H9 (cell line): ENCODE measurements around the gene ENKUR. TPM values are rescaled to one million over a fixed set of nuclear protein-coding genes. Genes with fewer than 3 reads are reported as not detected.

Experiments
- DNase-seq: peaks from one replicate; pipeline ENCODE4 v3.0.0-alpha.2; 2017
- H2AFZ ChIP-seq: one replicate; pipeline ENCODE4 v1.6.1; 2013; ENCODE audit warnings: mild to moderate bottlenecking, low read length, control low read depth, moderate library complexity
- H2AK5ac ChIP-seq: 2 replicates; pipeline ENCODE4 v1.6.1; 2013; ENCODE audit warnings: low read length, control low read depth, mixed read lengths; ENCODE audit not compliant: insufficient read length
- H2BK120ac ChIP-seq: one replicate; pipeline ENCODE4 v1.6.1; 2013; ENCODE audit warnings: low read depth, mild to moderate bottlenecking, low read length, control low read depth, inconsistent platforms; ENCODE audit not compliant: poor library complexity, severe bottlenecking
- H2BK12ac ChIP-seq: 2 replicates; pipeline ENCODE4 v1.6.1; 2013; ENCODE audit warnings: low read length, control low read depth, mixed read lengths, low read depth; ENCODE audit not compliant: insufficient read length
- H2BK15ac ChIP-seq: 2 replicates; pipeline ENCODE4 v1.6.1; 2013; ENCODE audit warnings: low read depth, low read length, control low read depth
- H2BK20ac ChIP-seq: one replicate; pipeline ENCODE4 v1.6.1; 2013; ENCODE audit warnings: low read depth, mild to moderate bottlenecking, low read length, control low read depth, inconsistent platforms; ENCODE audit not compliant: poor library complexity, severe bottlenecking
- H2BK5ac ChIP-seq: 2 replicates; pipeline ENCODE4 v1.6.1; 2013; ENCODE audit warnings: low read length, control low read depth, mixed read lengths; ENCODE audit not compliant: insufficient read length
- H3K14ac ChIP-seq: 2 replicates; pipeline ENCODE4 v1.6.1; 2013; ENCODE audit warnings: low read length, control low read depth; ENCODE audit not compliant: insufficient read depth
- H3K18ac ChIP-seq: 2 replicates; pipeline ENCODE4 v1.6.1; 2013; ENCODE audit warnings: low read depth, mild to moderate bottlenecking, mixed read lengths, low read length, control low read depth; ENCODE audit not compliant: insufficient read length
- H3K23ac ChIP-seq: 2 replicates; pipeline ENCODE4 v1.6.1; 2013; ENCODE audit warnings: low read length, control low read depth, mixed read lengths, low read depth; ENCODE audit not compliant: insufficient read length
- H3K23me2 ChIP-seq: 2 replicates; pipeline ENCODE4 v1.6.1; 2013; ENCODE audit warnings: low read depth, mild to moderate bottlenecking, mixed read lengths, low read length, control low read depth; ENCODE audit not compliant: insufficient read length, poor library complexity, severe bottlenecking
- H3K27ac ChIP-seq: 2 replicates; pipeline ENCODE4 v1.5.1; 2013; ENCODE audit warnings: low read length, control low read depth, mixed read lengths, low read depth; ENCODE audit not compliant: insufficient read length
- H3K27me3 ChIP-seq: 2 replicates; pipeline ENCODE4 v1.6.1; 2013; ENCODE audit warnings: low read length, control low read depth, inconsistent platforms; ENCODE audit not compliant: insufficient read depth
- H3K4ac ChIP-seq: 2 replicates; pipeline ENCODE4 v1.6.1; 2013; ENCODE audit warnings: low read depth, mild to moderate bottlenecking, control low read depth, inconsistent platforms, low read length, moderate library complexity
- H3K4me1 ChIP-seq: 2 replicates; pipeline ENCODE4 v1.6.1; 2013; ENCODE audit warnings: low read length, control low read depth, inconsistent platforms; ENCODE audit not compliant: insufficient read depth
- H3K4me2 ChIP-seq: 2 replicates; pipeline ENCODE4 v1.6.1; 2013; ENCODE audit warnings: low read length, control low read depth, mixed read lengths; ENCODE audit not compliant: insufficient read length, insufficient read depth
- H3K56ac ChIP-seq: 2 replicates; pipeline ENCODE4 v1.6.1; 2013; ENCODE audit warnings: low read depth, mild to moderate bottlenecking, mixed read lengths, low read length, control low read depth; ENCODE audit not compliant: insufficient read length
- H3K79me1 ChIP-seq: 2 replicates; pipeline ENCODE4 v1.6.1; 2013; ENCODE audit warnings: low read depth, mild to moderate bottlenecking, moderate library complexity, low read length, control low read depth, inconsistent platforms; ENCODE audit not compliant: insufficient read depth, poor library complexity, severe bottlenecking
- H3K79me2 ChIP-seq: 2 replicates; pipeline ENCODE4 v1.6.1; 2013; ENCODE audit warnings: low read length, control low read depth, inconsistent platforms; ENCODE audit not compliant: insufficient read depth
- H3K9ac ChIP-seq: 2 replicates; pipeline ENCODE4 v1.6.1; 2013; ENCODE audit warnings: low read length, control low read depth, mixed read lengths; ENCODE audit not compliant: insufficient read length; ENCODE audit errors: extremely low read depth
- H3K9me3 ChIP-seq: one replicate; pipeline ENCODE4 v1.6.1; 2013; ENCODE audit warnings: low read depth, low read length, inconsistent platforms; ENCODE audit not compliant: control insufficient read depth
- H3T11ph ChIP-seq: one replicate; pipeline ENCODE4 v1.6.1; 2013; ENCODE audit warnings: mild to moderate bottlenecking, low read length, control low read depth, inconsistent platforms
- H4K20me1 ChIP-seq: one replicate; pipeline ENCODE4 v1.6.1; 2013; ENCODE audit not compliant: control insufficient read depth, insufficient read length, insufficient read depth
- H4K5ac ChIP-seq: 2 replicates; pipeline ENCODE4 v1.6.1; 2013; ENCODE audit warnings: low read depth, mild to moderate bottlenecking, mixed read lengths, low read length, control low read depth; ENCODE audit not compliant: insufficient read length
- H4K8ac ChIP-seq: replicated peaks from 2 replicates; pipeline ENCODE4 v1.6.1; 2013; ENCODE audit warnings: low read length, control low read depth, mixed read lengths, low read depth; ENCODE audit not compliant: insufficient read length
- H4K91ac ChIP-seq: 2 replicates; pipeline ENCODE4 v1.6.1; 2013; ENCODE audit warnings: low read depth, mild to moderate bottlenecking, moderate library complexity, mixed read lengths, low read length, control low read depth; ENCODE audit not compliant: insufficient read length
- H3K27ac Mint-ChIP-seq, 3 experiments: 2 replicates in 2 of 3; 3 replicates in 1 of 3; pipeline ENCODE4 v1.8.0; 2020 to 2021; ENCODE audit warnings: mixed read lengths in 3 of 3, mild to moderate bottlenecking in 1 of 3, moderate library complexity in 1 of 3
- H3K27me3 Mint-ChIP-seq: 2 replicates; pipeline ENCODE4 v1.8.0; 2021; ENCODE audit warnings: low read depth, mild to moderate bottlenecking, moderate library complexity, mixed read lengths
- H3K36me3 Mint-ChIP-seq, 3 experiments: 2 replicates in 2 of 3; 3 replicates in 1 of 3; pipeline ENCODE4 v1.8.0; 2020 to 2021; ENCODE audit warnings: low read depth in 3 of 3, mixed read lengths in 3 of 3; ENCODE audit not compliant: insufficient read depth in 1 of 3
- H3K4me1 Mint-ChIP-seq, 2 experiments: 2 replicates each; pipeline ENCODE4 v1.8.0; 2020; ENCODE audit warnings: mixed read lengths in 2 of 2
- H3K4me3 Mint-ChIP-seq, 2 experiments: 2 replicates in 1 of 2; 3 replicates in 1 of 2; pipeline ENCODE4 v1.8.0; 2020 to 2021; ENCODE audit warnings: mild to moderate bottlenecking in 2 of 2, mixed read lengths in 2 of 2, moderate library complexity in 1 of 2
- H3K9me3 Mint-ChIP-seq, 2 experiments: 2 replicates in 1 of 2; 3 replicates in 1 of 2; pipeline ENCODE4 v1.8.0; 2020; ENCODE audit warnings: mild to moderate bottlenecking in 2 of 2, mixed read lengths in 2 of 2, moderate library complexity in 1 of 2
- WGBS: extraction: QIAGEN DNeasy Blood & Tissue Kit; methylation state at CpG from one replicate; pipeline ENCODE4 v1.1.7; 2013; ENCODE audit warnings: missing lambda C conversion rate, low lambda C conversion rate, mixed read lengths; ENCODE audit not compliant: insufficient read length; ENCODE audit errors: extremely low coverage; 5-methylcytosine and 5-hydroxymethylcytosine counted together
- total RNA-seq: library from RNA; stranded (reverse); gene quantifications from 2 replicates; pipeline ENCODE4 v1.2.1, GENCODE V29; 2021
- TF ChIP-seq, protein P1 (sequence below): fragments of 200-600 bp; sonication (generic); conservative IDR thresholded peaks from 3 replicates; pipeline ENCODE4 v1.8.0; 2021; ENCODE audit warnings: antibody characterized with exemption, mild to moderate bottlenecking

ENKUR gene
- total RNA-seq, 1 experiment from 2014 or later: not detected

GRCh38 chr10:24965051-24965450 lies 50.9 kb downstream of the ENKUR start:
- H2BK12ac ChIP-seq: no peak overlapping the region

More at GRCh38 chr10:24965051-24965450, 50.9 kb downstream of the ENKUR start:
- H4K20me1 ChIP-seq: no peaks in the 10 kb centered on the region
- no peak for DNase-seq
- H3K14ac ChIP-seq: no peak overlapping the region
- no peak overlapping the region for H3K18ac ChIP-seq
- Mint-ChIP-seq H3K27me3 (no peaks in the 10 kb centered on the region), H3K27ac (no peak overlapping the region), H3K4me1 (peaks cover 0 to under 1% of the 10 kb centered on the region in 2 experiments; a peak in 3 of 4 replicates), H3K4me3 (no peak overlapping the region), H3K9me3 (no peaks in the 10 kb centered on the region), H3K36me3 (no peaks in the 10 kb centered on the region)
- TF ChIP-seq, protein P1, sequence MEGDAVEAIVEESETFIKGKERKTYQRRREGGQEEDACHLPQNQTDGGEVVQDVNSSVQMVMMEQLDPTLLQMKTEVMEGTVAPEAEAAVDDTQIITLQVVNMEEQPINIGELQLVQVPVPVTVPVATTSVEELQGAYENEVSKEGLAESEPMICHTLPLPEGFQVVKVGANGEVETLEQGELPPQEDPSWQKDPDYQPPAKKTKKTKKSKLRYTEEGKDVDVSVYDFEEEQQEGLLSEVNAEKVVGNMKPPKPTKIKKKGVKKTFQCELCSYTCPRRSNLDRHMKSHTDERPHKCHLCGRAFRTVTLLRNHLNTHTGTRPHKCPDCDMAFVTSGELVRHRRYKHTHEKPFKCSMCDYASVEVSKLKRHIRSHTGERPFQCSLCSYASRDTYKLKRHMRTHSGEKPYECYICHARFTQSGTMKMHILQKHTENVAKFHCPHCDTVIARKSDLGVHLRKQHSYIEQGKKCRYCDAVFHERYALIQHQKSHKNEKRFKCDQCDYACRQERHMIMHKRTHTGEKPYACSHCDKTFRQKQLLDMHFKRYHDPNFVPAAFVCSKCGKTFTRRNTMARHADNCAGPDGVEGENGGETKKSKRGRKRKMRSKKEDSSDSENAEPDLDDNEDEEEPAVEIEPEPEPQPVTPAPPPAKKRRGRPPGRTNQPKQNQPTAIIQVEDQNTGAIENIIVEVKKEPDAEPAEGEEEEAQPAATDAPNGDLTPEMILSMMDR: no peak
- H3K79me1 ChIP-seq: no peaks in the 10 kb centered on the region
- no peak overlapping the region for H3T11ph ChIP-seq
- H3K4me2 ChIP-seq: no peak overlapping the region
- no peak overlapping the region for H3K27ac ChIP-seq
- H2BK15ac ChIP-seq: no peak overlapping the region
- no peaks in the 10 kb centered on the region for H3K23me2 ChIP-seq
- H3K4ac ChIP-seq: no peak overlapping the region
- no peak overlapping the region for H4K8ac ChIP-seq
- no CpG with 5 or more reads among the region's 3 CpGs for WGBS
- H2AFZ ChIP-seq: no peak overlapping the region
- no peaks in the 10 kb centered on the region for H3K27me3 ChIP-seq
- H3K4me1 ChIP-seq: peaks cover 1% of the 10 kb centered on the region; the same call in 1 of the 2 replicates
- no peak overlapping the region for H2AK5ac ChIP-seq
- no peak overlapping the region for H4K5ac ChIP-seq
- H2BK120ac ChIP-seq: no peak overlapping the region
- no peak overlapping the region for H3K23ac ChIP-seq
- no peak overlapping the region for H2BK5ac ChIP-seq
- H3K9me3 ChIP-seq: no peaks in the 10 kb centered on the region
- no peak overlapping the region for H3K9ac ChIP-seq
- H3K79me2 ChIP-seq: no peaks in the 10 kb centered on the region
- H4K91ac ChIP-seq: no peak overlapping the region
- no peak overlapping the region for H2BK20ac ChIP-seq
- no peak overlapping the region for H3K56ac ChIP-seq
